Left ventricle myocardium inferior (tissue), 1 donor: ENCODE measurements around the gene TCF4. TPM values are rescaled to one million over a fixed set of nuclear protein-coding genes. Genes with fewer than 3 reads are reported as not detected.

Experiments used
- DNase-seq: peaks from one replicate; pipeline ENCODE4 v3.0.0-alpha.2; 2020
- H3K27ac ChIP-seq: fragments of 200-600 bp; replicated peaks from 2 replicates; pipeline ENCODE4 v1.8.0; 2021
- H3K27me3 ChIP-seq: fragments of 200-600 bp; 2 replicates; pipeline ENCODE4 v1.8.0; 2021; ENCODE audit warnings: low read depth
- H3K36me3 ChIP-seq: fragments of 200-600 bp; 2 replicates; pipeline ENCODE4 v1.8.0; 2021
- H3K4me1 ChIP-seq: fragments of 200-600 bp; 2 replicates; pipeline ENCODE4 v1.8.0; 2021
- H3K4me3 ChIP-seq: fragments of 200-600 bp; 2 replicates; pipeline ENCODE4 v1.8.0; 2021; ENCODE audit warnings: mild to moderate bottlenecking, moderate library complexity
- H3K9me3 ChIP-seq: fragments of 200-600 bp; replicated peaks from 2 replicates; pipeline ENCODE4 v1.8.0; 2021
- intact Hi-C: fragments of 100-400 bp; cut with micrococcal nuclease; formaldehyde crosslinking; loops from one replicate; pipeline ENCODE4 v1.11.0; 2022
- total RNA-seq: library from RNA; stranded (reverse); fragmentation: NEBNext Ultra II Directional; extraction: Animal tissue kit (Norgen Biotek cat#: 25700); gene quantifications from one replicate; pipeline ENCODE4 v1.2.1, GENCODE V29; 2021
- TF ChIP-seq, protein P1 (sequence below): fragments of 200-600 bp; IDR thresholded peaks from 2 replicates; pipeline ENCODE4 v1.8.0; 2021; ENCODE audit warnings: antibody characterized with exemption, mild to moderate bottlenecking, borderline replicate concordance
- donor health status: DM: no; HTN: yes; CAD: no; lungs with severe emphysema.

Gene TCF4
- total RNA-seq, 1 donor from 2014 or later: 58.9 TPM

DNA sequence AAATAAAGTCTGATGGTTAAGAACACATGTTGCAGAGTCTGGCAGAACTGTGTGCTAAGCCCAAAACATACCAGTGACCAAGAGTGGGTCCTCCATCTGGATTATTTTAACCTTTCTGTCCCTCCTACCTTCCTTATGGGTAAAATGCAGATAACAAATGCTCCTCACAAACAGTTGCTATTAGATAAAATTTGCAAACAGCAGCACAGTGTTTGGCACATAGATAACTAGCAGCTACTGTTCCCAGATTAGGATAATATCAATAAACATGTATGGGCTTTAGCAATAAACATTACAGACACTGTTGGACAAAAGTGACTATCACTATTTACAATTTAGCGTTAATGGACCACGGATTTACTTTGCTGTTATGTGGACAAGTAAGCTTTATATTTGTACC is 154.9 kb downstream of the TCF4 start:
- TF ChIP-seq, protein P1, sequence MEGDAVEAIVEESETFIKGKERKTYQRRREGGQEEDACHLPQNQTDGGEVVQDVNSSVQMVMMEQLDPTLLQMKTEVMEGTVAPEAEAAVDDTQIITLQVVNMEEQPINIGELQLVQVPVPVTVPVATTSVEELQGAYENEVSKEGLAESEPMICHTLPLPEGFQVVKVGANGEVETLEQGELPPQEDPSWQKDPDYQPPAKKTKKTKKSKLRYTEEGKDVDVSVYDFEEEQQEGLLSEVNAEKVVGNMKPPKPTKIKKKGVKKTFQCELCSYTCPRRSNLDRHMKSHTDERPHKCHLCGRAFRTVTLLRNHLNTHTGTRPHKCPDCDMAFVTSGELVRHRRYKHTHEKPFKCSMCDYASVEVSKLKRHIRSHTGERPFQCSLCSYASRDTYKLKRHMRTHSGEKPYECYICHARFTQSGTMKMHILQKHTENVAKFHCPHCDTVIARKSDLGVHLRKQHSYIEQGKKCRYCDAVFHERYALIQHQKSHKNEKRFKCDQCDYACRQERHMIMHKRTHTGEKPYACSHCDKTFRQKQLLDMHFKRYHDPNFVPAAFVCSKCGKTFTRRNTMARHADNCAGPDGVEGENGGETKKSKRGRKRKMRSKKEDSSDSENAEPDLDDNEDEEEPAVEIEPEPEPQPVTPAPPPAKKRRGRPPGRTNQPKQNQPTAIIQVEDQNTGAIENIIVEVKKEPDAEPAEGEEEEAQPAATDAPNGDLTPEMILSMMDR: no peak
- intact Hi-C loops: no loop called here
- DNase-seq: no peak
- no peaks in the 10 kb centered on the region for H3K36me3 ChIP-seq
- no peaks in the 10 kb centered on the region for H3K27me3 ChIP-seq
- no peak overlapping the region for H3K27ac ChIP-seq
- H3K4me1 ChIP-seq: peaks cover 45% of the 10 kb centered on the region
- H3K9me3 ChIP-seq: no peaks in the 10 kb centered on the region
- H3K4me3 ChIP-seq: no peak overlapping the region

- Histone ChIP-seq H3K27ac (no peak overlapping the region), H3K27me3 (no peaks in the 10 kb centered on the region), H3K36me3 (no peaks in the 10 kb centered on the region), H3K9me3 (no peaks in the 10 kb centered on the region), H3K4me3 (no peak overlapping the region), H3K4me1 (peaks cover 45% of the 10 kb centered on the region)
- TF ChIP-seq, protein P1: no peak
- DNase-seq: no peak
- intact Hi-C loops: no loop called here
Measured at GRCh38 chr18:55432307-55433040, 155.5 kb downstream of the TCF4 start.

DNA sequence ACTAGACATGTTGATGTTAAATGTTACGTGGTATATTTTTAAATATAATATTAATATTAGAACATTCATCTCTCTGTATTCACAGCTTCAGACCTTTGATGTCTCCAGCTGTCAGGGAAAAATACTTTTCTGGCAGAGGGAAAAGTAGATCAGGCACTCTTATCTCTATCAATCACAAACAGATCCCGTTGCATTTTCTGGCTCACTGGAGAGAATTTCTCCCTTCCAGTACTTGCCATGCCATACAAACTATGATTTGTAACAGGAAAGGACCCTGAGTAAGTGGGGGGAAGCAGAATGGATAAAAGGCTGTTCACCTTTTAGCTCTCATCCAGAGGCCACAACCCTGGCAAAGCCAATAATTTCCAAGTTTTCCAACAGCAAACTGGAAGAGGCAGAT is 158.0 kb downstream of the TCF4 start:
- H3K9me3 ChIP-seq: no peaks in the 10 kb centered on the region
- no peaks in the 10 kb centered on the region for H3K27me3 ChIP-seq
- no peaks in the 10 kb centered on the region for H3K36me3 ChIP-seq
- TF ChIP-seq, protein P1: no peak
- peaks cover 35% of the 10 kb centered on the region for H3K4me1 ChIP-seq
- peak overlapping the region; percentile 43 for H3K27ac ChIP-seq
- intact Hi-C loops: no loop called here
- H3K4me3 ChIP-seq: no peak overlapping the region
- DNase-seq: no peak

GRCh38 chr18:55427951-55428350 is 160.0 kb downstream of the TCF4 start:
- no peak overlapping the region for H3K27ac ChIP-seq
- H3K27me3 ChIP-seq: no peaks in the 10 kb centered on the region
- H3K4me3 ChIP-seq: no peak overlapping the region
- DNase-seq: no peak
- TF ChIP-seq, protein P1: no peak
- intact Hi-C loops: loop anchor here (10.0 kb wide), 1 partner anchor 77 kb away; no protein-coding TSS in a partner anchor
- no peaks in the 10 kb centered on the region for H3K36me3 ChIP-seq
- H3K9me3 ChIP-seq: no peaks in the 10 kb centered on the region
- peaks cover 35% of the 10 kb centered on the region for H3K4me1 ChIP-seq

DNA sequence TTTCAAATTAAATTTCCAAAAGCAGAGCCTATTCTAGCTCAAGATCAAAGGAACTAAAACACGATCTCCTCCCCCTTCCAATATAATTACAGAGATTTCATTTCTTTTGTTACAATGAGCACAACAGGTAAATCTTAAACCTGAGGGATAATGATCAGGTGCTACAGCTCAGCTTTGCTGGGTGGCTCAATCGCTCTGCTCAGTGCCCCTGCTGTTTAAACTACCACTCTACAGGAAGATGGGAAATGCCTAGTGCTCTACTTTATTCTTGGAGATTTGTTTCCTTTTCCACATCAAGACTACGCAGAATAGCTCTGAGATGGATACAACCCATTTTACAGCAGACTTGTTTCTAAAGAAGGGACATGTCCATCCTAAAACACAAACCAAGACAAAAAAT is 162.3 kb downstream of the TCF4 start:
- Histone ChIP-seq H3K27me3 (no peaks in the 10 kb centered on the region), H3K36me3 (no peaks in the 10 kb centered on the region), H3K4me1 (peaks cover 24% of the 10 kb centered on the region), H3K9me3 (no peaks in the 10 kb centered on the region), H3K27ac (no peak overlapping the region), H3K4me3 (no peak overlapping the region)
- DNase-seq: no peak
- intact Hi-C loops: loop anchor here (10.0 kb wide), 1 partner anchor 79 kb away; no protein-coding TSS in a partner anchor
- TF ChIP-seq, protein P1: no peak
